ENCODE measurements around the gene KNDC1. TPM values are rescaled to one million over a fixed set of nuclear protein-coding genes. Genes with fewer than 3 reads are reported as not detected.

The KNDC1 gene
- total and polyA plus RNA-seq, 2 experiments from 2014 or later, result 1.8 to 16.0 TPM

- TF ChIP-seq REST (IDR thresholded peaks at IDR 0.05; ENCODE audit: unreplicated experiment) (no peak), POLR2AphosphoS5 (IDR thresholded peaks at IDR 0.05; ENCODE audit: low read depth) (no peak), ZNF331 (CRISPR knock-in tag; IDR thresholded peaks at IDR 0.05; ENCODE audit: low read depth) (no peak), ETS1 (IDR thresholded peaks at IDR 0.05) (no peak), ZNF114 (CRISPR knock-in tag; IDR thresholded peaks at IDR 0.05) (no peak)
These were observed 95.3 kb downstream of the KNDC1 start (continued) for GRCh38 chr10:133255323-133255722.

- H2AFZ ChIP-seq, result peak overlapping the region; percentile 95
- no peak overlapping the region for H3K27ac ChIP-seq (ENCODE audit: low read depth)
- TF ChIP-seq JUNB (IDR thresholded peaks at IDR 0.05; ENCODE audit: unreplicated experiment) (no peak), STAT1 (IDR thresholded peaks at IDR 0.05; ENCODE audit: unreplicated experiment) (no peak), NANOG (IDR thresholded peaks at IDR 0.05; ENCODE audit: borderline replicate concordance) (no peak), CTCF (conservative IDR thresholded peaks at IDR 0.05; ENCODE audit: low read depth in 2 of 2) (peak in 1 of 2 experiments; percentile 59; a peak in 3 of 4 replicates)
- peaks cover 12% of the 10 kb centered on the region for H3K4me1 Mint-ChIP-seq
- no peaks in the 10 kb centered on the region for H3K79me2 ChIP-seq (replicated peaks; ENCODE audit: insufficient read depth)
- H3K9me2 ChIP-seq (ENCODE audit: insufficient read depth), result no peaks in the 10 kb centered on the region
- DNase-seq (ENCODE audit: low spot score) (peak; percentile 82), ATAC-seq (peak; percentile 72)
- no peaks in the 10 kb centered on the region for H4K20me1 ChIP-seq (replicated peaks; ENCODE audit: insufficient read depth)
- no peaks in the 10 kb centered on the region for H3K36me3 ChIP-seq (ENCODE audit: insufficient read depth)
- H3K4me1 ChIP-seq (ENCODE audit: insufficient read depth), result peaks cover 13% of the 10 kb centered on the region
- H3K27ac Mint-ChIP-seq, result no peak overlapping the region
- no peaks in the 10 kb centered on the region for H3F3A ChIP-seq (replicated peaks; ENCODE audit: low read depth)
- H3K4me3 ChIP-seq, result peak overlapping the region; percentile 60
- no peaks in the 10 kb centered on the region; the same call in 1 of the 3 replicates for H3K9me3 Mint-ChIP-seq
- H3K27me3 Mint-ChIP-seq (ENCODE audit: insufficient read depth, low read depth, poor library complexity), result peaks cover 18% of the 10 kb centered on the region
- H3K27me3 ChIP-seq (ENCODE audit: insufficient read depth), result peaks cover 4% of the 10 kb centered on the region
- peak overlapping the region; percentile 84 for H3K4me2 ChIP-seq
- peak overlapping the region; percentile 68 for H3K4me3 Mint-ChIP-seq
- no peaks in the 10 kb centered on the region; the same call in 2 of the 3 replicates for H3K36me3 Mint-ChIP-seq (ENCODE audit: low read depth)
These were observed 97.6 kb downstream of the KNDC1 start for GRCh38 chr10:133257489-133258065.

All from GM23338 (cell line).